NCI-H526 (cell line): ENCODE measurements around the gene PSG6.
"Not testable (repeated sequence)": the region's sequence is repeated elsewhere in the genome, so short reads cannot be mapped to it uniquely, and the experiment has no call there.

Experiments
- DNase-seq, 2 experiments: peaks; one replicate each; lab custom pipeline; 2025; lab: John Stamatoyannopoulos, UW

Gene PSG6

DNA sequence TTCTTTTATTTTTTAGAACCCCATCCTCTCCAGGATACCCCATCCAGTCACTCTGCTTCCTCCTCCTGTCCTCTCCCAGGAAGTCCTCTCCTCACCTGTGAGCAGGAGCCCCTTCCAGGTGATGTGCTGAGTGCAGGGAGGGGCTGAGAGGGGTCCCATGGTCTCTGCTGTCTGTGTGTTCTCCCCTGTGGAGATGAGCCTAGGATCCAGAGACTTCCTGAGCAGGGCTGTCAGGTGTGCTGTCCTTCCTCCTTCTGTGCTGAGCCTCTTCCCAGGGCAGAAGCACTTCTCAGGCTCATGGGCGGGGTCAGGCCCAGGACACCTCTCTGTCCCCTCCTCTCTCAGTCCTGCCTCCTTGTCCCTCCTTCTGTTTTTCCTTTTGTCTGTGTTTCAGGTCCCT lies at the start of gene PSG6:
Gene PSG6 (minus strand): TSS at position 261 of the 400 bp plus-strand sequence. CDS start 102 bp downstream, at position 159.
- not testable (repeated sequence) for DNase-seq

DNA sequence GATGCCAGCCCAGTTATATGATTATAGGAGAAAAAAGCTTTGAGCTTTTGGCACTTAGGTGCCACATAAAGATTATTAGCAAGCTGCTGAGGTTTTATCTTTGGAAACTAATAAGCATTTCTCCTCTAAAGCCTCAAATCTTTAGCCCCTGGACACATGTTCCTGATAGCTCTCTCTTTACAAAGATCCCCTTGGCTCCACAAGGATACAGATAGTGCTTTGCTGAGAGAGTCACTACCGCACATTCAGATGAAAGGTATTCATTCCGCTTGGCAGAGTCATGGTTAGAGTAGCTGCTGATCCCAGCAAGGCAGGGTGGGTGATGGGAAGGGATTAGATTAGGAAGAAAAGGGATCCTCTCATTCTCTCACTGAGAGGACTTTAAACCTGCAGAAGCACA lies 47.5 kb upstream of the PSG6 start:
- DNase-seq, result no peak

DNA sequence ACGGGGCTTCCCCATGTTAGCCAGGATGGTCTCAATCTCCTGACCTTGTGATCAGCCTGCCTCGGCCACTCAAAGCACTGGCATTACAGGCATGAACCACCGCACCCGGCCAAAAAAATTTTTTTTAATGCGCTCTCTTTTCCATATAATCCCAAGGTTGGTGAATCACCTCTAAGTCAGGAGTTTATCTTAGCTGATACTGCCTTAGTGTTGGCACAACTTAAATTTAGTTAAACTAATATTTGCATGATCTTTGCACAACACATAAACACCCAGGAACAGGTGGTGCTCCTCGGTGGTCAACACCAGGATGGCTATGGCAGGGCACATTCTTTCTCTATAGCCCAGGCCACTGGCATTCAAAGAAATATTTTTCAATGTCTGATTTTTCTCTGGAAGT lies 43.4 kb upstream of the PSG6 start:
- no peak for DNase-seq

DNA sequence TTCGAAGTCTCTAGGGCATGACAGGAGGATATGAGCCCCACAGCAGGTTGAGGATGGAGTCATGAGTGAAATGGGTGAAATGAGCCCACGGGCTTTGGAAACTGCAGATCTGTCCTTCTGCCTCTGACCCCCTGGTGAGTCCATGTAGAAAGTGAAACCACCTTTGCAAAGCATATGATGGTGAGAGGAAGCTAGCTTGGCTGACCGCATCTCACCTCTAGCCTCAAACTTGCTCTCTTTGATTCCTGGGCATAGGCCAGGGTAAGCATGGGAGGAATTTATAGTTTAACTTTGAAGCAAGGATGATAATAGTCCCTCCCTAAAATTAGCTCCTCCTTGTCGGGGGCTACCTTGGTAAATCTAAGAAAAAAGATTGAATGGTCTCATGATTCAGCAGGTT lies 34.4 kb upstream of the PSG6 start:
- DNase-seq, result not testable (repeated sequence)

DNA sequence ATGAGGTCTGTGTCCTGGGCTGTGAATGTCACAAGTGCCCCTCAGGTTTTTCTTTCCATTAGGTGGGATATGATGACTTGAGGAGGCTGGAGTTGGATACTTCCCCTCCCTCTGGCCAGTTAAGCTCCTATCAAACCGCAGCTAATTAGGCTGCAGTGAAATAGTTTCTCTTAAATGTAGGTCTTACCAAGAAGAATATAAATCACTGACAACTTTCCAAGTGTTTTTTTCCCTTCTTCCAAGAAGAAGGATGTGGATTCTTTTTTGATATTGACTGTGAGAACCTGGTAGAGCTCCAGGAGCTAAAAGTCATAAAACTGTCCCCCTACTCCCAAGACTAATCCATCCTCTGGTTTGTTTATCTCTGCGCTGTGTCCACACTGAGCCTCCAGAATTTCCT lies 33.8 kb upstream of the PSG6 start:
- not testable (repeated sequence) for DNase-seq

DNA sequence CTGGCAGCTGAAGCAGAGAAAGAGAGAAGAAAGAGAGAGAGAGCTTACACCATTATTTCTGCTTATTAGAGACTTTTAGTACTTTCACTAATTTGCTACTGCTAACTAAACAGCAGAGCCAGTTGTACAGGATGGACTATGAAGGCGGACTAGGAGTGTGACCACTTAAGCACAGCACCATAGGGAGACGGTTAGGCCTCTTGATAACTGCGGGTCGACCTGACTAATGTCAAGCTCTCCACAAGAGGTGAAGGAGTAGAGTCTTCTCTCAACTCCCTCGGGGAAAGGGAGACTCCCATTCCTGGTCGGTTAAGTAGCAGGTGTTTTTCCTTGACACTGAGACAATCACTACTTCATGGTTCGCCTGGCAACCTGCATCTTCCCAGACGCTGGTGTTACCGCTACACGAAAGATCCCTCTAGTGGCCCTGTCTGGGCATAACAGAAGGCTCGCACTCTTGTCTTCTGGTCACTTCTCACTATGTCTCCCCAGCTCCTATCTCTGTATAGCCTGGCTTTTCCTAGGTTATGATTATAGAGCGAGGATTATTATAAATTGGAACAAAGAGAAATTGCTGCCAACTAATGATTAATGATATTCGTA lies 24.6 kb upstream of the PSG6 start:
- peak in 1 of 2 experiments; percentile 27 for DNase-seq

DNA sequence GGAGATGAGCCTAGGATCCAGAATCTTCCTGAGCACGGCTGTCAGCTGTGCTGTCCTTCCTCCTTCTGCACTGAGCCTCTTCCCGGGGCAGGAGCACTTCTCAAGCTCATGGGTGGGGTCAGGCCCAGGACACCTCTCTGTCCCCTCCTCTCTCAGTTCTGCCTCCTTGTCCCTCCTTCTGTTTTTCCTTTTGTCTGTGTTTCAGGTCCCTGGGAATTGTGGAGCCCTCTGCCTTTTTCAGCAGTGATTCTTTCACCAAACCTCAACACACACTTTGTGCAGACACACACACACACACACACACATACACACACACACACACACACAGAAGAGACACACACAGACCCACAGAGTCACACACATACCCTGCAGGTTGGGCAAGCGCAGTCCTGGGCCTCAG lies 19.4 kb upstream of the PSG6 start, which contains the start of gene PSG7:
Gene PSG7 (minus strand): TSS at position 101 of the 400 bp plus-strand sequence. CDS start 131 bp downstream, outside the sequence.
- not testable (repeated sequence) for DNase-seq

DNA sequence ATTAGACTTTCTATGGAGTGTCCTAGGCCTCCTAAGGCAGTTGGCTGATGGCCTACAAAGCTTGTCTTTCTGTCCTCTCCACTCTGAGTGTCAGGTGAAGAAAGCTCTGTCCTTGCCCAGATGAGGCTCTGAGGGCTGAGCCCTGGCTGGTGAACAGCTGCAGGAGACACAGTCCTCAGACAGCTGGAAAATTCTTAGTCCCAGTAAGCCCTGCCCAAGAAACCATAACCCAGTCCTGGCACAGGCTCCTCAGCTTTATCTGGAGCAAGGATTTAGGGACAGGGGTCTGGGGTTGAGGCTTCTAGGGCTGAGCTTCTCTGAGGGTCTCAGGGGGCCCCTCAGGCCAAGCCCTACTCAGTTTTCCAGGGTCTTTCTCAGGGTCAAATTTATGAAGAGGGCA lies 17.0 kb upstream of the PSG6 start:
- not testable (repeated sequence) for DNase-seq

DNA sequence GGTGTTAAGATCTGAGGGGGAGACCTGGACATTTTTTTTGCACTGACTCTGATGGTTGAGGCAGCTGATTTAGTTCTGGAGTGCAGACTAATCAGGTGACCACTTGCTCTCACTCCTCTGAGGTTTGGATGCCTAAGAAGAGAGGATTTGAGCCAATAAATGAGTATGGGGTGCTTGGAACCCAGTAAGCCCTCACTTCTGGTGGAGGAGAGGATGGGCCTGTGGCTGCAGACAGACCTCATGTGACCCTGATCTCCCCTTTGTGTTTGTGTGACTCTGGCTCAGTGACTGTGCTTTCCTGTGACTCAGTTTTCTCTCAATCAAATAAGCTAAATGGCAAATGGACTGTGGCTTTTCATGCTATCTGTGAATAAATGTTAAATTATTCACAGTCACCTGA lies 16.5 kb upstream of the PSG6 start:
- DNase-seq, result not testable (repeated sequence)

DNA sequence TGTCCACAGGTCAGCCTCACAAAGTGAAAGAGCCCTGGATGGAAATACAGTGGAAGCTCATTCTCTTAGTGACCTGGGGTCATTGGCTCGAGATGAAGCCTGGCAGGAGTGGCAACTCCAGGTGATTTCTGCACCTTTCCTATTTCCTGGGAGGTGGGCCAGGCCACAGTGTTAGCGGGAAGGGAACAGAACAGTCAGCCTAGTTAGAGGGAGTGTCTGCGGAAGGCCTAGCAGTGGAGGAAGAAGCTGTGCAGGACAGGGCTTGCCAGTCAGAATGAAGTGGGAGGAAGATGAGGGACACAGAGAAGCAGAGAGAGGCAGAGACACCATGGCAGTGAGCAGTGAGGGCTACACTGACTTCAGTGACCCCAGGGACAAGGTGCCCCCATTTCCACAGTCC lies 15.7 kb upstream of the PSG6 start:
- DNase-seq, result not testable (repeated sequence)

DNA sequence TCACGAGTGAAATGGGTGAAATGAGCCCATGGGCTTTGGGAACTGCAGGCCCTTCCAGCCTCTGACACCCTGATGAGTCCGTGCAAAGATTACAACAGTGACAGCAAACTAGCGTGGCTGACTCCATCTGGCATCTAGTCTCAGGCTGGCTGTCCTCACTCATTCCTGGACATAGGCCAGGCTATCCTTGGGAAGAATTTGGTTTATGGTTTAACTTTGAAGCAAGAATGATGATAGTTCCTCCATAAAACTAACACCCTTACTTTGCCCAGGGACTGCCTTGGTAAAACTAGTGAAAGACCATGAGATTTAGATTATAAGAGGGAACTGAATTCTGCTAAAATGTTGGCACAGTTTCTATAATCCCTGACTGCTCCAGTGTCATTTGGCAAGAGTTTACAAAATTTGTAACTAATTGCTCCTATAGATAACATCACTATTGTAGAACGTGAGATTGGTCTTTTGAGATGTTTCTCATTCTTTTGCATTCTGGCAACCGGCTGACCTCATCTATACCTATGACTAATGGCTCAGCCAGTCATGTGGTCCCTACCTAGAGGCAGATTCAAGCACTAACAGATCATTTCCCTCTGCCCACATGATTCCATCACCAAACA lies 14.9 kb upstream of the PSG6 start:
- DNase-seq, result not testable (repeated sequence)

DNA sequence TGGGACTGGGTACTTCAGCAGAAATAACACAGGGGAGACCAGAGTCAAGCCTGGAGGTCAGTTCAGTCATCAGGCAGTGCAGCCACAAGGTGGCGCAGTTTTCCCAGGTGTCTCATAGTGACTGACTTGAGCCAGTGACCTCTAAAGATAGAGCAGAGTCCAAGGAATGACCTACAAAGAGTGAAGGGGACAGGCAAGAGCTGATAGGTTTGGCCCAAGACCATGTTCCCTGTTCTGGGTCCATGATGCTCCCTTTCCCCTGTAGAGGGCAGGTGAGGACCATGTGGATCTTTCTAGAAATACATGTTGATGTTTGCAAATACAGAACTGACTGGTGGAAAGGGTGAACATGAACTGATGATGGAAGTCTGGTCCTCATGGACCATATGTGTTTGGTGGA lies 12.5 kb upstream of the PSG6 start:
- DNase-seq, result peak in 1 of 2 experiments; percentile 38

DNA sequence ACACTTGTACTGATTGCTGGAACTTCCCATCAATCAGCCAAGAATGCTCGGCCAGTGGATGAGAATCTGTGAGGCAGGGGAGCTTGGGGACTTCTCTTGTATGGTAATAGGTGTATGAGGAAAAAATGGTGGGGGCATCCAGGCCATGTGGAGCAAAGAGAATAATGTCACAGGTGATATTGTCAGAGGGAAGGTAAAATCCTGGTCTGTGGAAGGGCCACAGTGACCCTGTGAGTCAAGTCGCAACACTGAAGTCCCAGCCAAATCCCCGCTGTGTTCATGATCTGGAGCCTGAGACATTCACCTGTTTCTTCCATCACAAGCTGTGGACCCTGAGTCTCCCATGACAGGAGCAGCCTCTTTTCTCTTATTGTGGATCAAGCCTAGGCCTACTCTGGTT lies 11.2 kb upstream of the PSG6 start:
- DNase-seq, result no peak

DNA sequence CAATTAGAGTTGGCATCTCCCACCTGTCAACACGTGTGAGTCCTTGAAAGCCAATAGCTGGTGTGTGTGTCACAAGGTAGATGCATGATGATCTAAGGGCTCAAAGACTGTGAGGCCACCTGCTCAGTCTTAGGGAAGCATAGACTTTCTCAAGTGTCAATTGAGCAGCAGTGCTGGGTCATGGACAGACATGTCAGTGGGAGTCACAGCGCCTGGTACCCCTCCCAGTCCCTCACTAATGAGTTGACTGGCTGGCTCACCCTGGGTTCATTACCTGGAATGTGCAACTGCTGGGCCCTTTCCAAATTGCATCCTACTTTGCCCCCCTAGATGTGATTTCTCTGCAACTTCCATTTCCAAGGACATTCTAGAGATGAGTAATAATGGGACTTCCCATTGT lies 9.1 kb upstream of the PSG6 start:
- DNase-seq, result no peak

DNA sequence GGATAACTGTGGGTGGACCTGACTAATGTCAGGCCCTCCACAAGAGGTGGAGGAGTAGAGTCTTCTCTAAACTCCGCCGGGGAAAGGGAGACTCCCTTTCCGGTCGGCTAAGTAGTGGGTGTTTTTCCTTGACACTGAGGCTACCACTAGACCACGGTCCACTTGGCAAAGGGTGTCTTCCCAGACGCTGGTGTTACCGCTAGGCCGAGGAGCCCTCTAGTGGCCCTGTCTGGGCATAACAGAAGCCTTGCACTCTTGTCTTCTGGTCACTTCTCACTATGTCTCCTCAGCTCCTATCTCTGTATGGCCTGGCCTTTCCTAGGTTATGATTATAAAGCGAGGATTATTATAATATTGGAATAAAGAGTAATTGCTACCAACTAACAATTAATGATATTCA lies 5.4 kb upstream of the PSG6 start:
- DNase-seq, result peak in 1 of 2 experiments; percentile 71

DNA sequence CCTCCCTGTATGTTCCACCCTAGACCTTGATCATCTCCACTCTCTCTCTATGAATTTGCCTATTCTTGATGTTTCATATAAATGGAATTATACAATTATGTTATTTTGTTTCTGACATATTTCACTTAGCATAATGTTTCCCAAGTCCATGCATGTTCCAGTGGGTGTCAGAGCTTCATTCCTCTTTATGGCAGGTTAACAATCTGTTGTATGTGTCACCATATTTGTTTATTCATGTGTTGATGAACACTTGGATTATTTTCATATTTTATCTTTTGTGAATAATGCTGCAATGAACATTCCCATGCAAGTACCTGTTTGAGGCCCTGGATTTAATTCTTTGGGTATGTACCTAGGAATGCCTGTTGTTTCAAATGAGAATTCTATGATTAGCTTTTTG lies 3.3 kb upstream of the PSG6 start:
- not testable (repeated sequence) for DNase-seq

DNA sequence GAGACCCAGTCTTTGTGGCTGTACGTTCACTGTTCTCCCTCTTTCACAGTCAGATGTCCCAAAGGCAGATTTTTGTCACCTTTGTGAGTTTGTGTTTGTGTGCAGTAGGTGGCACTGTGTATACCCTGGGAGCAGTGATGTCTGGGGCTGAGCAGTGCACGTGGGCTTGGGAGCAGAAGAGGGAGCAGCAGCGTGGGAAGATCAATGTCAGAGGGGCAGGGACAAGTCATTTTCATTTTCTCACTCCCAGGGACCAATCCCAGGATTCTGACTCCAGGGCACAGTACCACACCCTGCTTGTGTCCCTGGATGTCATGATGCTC lies 2.0 kb upstream of the PSG6 start:
- peak in 1 of 2 experiments; percentile 8 for DNase-seq

DNA sequence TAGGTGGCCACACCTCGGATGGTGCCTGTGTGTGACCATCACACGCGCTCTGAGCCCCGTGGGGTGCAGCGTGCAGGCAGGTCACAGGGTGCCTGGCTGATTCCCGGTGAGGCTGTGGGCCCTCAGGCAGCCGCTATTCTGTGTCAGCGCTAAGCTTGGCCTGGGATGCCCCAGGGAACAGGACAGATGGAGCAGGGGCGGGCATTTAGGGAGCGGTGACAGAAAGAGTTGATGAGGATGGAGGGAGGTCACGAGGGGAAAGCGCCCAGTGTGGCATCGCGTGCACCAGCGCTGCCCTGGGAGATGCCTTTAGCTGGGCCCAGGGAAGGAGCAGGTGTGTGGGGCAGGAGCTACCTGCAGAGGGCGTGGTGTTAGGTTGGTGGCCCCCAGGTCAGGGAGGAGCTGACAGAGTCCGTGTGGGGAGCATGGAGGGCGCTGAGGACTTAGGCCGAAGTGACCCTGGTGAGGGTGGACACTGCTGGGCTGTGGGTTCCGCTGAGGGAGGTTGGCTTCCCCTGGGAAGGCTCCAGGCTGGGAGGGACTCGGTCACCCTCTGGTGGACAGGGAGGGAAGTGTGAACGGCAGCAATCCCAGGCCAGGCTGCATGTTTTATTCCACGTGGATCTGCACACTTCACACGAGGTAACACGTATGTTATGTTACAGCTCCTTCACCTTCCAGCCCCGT lies 1.5 kb upstream of the PSG6 start:
- DNase-seq, result peak in 1 of 2 experiments; percentile 50

DNA sequence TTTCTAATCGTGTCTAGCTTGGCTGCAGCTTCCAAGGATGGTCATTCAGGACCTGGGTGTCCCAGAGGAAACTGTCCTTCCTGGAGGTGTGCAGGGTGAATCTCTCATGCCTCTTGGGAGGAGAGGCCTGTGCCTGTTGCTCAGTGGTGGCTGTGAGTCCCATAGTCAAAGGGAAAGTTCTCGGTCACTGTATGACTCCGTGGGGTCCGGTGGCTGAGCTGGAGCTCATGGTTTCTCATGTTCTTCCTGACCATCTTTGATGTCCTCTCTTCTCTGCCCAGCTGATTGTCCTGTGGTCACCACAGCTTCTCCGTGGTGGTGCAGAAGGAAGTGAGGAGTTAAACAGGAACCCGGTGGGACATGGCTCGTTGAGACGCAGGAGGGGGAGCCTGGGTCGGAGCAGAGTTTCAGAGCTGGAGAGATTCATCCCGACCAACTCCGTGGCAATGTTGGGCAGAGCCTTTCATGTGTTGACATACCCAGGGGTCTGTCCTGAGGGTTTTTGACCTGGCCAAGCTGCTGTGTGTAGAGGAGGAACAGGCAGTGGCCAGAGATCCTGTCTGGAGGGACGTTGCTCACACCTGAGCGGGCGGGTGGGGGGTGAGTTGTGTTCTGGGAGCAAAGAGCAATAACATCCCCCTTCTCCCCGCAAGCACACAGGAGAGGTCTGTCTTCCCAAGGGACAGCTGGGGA lies 829 bp upstream of the PSG6 start:
- DNase-seq, result not testable (repeated sequence)

DNA sequence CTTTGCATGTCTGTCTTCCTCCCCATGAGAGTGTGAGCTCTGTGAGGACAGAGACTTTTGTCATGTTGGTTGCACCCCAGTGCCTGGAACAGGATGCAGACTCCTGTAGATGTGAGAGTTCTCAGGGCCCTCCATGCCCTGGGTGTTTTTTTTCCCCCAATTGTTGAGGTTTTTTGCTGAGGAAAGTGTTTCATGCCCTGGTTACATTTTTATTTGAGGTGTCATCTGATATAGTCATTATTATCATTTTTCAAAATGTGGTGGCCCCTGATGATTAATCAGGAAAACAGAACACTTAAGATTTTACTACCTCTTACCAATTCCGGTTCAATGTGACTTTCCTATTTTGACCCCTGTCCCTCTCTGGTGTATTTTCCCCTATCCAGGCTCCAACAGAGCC lies 763 bp downstream of the PSG6 start:
- not testable (repeated sequence) for DNase-seq

DNA sequence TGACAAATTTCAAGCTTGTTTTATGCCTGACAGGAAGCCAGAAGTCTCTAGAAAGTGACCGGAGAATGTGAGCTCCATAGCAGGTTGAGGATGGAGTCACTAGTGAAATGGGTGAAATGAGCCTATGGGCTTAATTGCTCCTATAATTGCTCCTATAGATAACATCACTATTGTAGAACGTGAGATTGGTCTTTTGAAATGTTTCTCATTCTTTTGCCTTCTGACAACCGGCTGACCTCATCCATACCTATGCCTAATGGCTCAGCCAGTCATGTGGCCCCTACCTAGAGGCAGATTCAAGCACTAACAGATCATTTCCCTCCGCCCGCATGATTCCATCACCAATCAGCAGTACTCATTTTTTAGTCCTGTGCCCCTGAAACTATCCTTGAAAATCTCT lies 4.2 kb downstream of the PSG6 start:
- not testable (repeated sequence) for DNase-seq

DNA sequence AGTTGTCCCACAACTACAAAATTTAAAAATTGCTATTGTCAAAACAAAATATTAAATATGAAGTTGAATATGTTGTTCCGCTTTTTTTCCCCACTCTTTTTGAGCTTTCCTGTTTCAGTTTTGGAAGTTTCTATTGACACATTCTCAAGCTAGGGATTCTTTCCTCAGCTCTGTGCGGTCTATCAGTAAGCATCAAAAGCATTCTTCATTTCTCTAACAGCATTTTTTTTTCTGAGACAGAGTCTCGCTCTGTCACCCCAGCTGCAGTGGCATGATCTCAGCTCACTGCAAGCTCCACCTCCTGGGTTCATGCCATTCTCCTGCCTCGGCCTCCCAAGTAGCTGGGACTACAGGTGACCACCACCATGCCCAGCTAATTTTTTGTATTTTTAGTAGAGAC lies 4.8 kb downstream of the PSG6 start:
- DNase-seq, result not testable (repeated sequence)

DNA sequence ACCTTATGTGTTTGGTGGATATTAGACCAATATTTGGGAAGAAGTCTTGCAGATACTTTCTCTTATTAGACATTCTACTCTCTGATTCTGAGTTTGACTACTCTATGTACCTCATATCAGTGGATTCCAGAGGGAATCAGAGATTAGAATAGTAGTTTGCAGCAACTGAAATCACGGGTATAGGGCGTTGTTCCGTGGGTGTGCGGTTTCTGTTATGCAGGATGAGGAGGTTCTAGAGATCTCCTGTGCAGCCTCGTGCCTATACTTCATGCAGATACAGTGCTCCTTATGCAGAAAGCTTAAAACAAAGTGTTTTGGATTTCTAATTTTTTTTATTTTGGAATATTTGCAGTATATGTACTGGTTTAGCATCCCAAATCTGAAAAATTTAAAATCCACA lies 6.0 kb downstream of the PSG6 start:
- not testable (repeated sequence) for DNase-seq
